ENCODE data around the gene TMEM121.
"Not testable (repeated sequence)": the region's sequence is repeated elsewhere in the genome, so short reads cannot be mapped to it uniquely, and the experiment has no call there.

TMEM121 gene

DNA sequence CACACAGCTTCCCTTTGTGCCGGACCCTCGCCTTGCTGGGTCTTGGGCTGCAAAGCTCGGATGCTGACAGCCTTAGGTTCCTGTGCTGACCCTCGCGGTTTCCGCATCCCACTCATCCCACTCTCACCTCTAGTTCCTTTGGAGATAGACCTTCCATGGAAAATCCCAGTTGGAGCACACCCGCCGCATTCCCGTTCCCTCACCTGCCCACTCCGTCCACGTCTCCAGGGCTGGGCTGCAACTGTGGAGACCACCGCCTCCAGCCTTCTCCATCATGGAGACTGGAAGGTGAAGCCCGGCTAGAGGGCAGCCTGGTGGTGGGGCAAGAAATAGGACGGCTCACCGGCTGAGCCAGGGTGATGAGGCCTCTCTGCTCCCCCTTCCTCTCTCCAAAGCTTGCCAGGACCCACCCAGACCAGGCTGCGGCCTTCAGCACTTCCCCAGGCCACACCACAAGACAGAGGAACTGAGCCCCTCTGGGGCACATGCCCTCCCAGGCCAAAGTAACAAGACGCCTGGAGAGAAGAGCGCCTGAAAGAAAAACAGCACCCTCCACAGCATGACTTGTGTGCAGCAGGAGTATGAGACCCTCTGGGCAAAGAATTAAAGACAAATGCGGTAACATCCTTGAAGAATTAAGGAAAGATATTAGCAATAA lies 15.0 kb downstream of the TMEM121 start:
- Histone ChIP-seq H3K27ac (ENCODE audit: low read depth, low read length) (no peak overlapping the region), H3K4me3 (ENCODE audit: low read depth, low read length) (no peak overlapping the region), H3K4me1 (ENCODE audit: control insufficient read depth, insufficient read depth, low read length) (no peaks in the 10 kb centered on the region), H3K9ac (ENCODE audit: low read depth, low read length) (no peak overlapping the region), H3K36me3 (ENCODE audit: control insufficient read depth, insufficient read depth, low read length) (no peaks in the 10 kb centered on the region), H3K9me3 (ENCODE audit: control insufficient read depth, insufficient read depth, low read length) (peaks cover 77% of the 10 kb centered on the region), H3K27me3 (ENCODE audit: control insufficient read depth, insufficient read depth, low read length) (no peaks in the 10 kb centered on the region)

DNA sequence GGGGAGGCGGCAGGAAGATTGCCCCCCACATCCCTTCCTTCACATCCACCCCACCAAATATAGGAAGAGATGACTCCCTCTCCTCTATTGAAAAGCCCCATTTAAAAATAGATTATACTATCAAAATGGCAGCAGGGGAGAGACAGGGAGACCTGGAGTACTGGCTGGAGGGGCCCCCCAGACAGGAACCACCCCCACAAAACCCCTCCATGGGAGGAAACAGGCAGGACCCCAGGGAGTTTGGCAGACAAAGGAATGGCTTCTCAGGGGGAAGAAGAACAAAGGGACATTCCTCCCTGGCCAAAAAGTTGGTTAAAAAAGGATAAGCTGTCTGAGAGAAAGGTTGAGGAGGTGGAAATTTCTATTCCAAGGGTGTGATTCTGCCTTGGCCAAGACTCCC lies 19.3 kb downstream of the TMEM121 start:
- H3K27ac ChIP-seq (ENCODE audit: low read depth, low read length); H3K4me1 ChIP-seq (ENCODE audit: control insufficient read depth, insufficient read depth, low read length); H3K27me3 ChIP-seq (ENCODE audit: control insufficient read depth, insufficient read depth, low read length); H3K9ac ChIP-seq (ENCODE audit: low read depth, low read length); H3K36me3 ChIP-seq (ENCODE audit: control insufficient read depth, insufficient read depth, low read length); H3K4me3 ChIP-seq (ENCODE audit: low read depth, low read length): not testable (repeated sequence)
- peaks cover 64% of the 10 kb centered on the region for H3K9me3 ChIP-seq (ENCODE audit: control insufficient read depth, insufficient read depth, low read length)

DNA sequence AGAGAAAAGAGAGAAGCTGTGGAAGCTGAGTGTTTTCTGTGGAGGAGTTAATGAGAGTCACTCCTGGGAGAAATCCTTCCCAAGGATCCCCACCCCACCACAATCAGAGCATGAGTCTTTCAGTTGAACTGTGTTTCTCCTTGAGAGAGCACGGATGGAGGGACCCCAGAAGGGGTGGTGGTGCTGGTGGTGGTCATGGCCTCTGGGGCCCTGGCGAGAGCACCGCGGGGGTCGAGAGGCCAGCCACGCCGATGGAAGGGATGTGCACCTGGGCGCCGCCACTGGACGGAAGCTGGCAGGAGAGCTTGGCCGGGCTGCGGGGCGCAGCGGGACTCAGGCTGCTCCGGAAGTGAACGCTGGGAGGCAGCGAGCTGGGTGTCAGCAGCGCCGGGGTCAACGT lies 20.0 kb downstream of the TMEM121 start:
- peaks cover 63% of the 10 kb centered on the region for H3K9me3 ChIP-seq (ENCODE audit: control insufficient read depth, insufficient read depth, low read length)
- not testable (repeated sequence) for H3K27me3 ChIP-seq (ENCODE audit: control insufficient read depth, insufficient read depth, low read length)

DNA sequence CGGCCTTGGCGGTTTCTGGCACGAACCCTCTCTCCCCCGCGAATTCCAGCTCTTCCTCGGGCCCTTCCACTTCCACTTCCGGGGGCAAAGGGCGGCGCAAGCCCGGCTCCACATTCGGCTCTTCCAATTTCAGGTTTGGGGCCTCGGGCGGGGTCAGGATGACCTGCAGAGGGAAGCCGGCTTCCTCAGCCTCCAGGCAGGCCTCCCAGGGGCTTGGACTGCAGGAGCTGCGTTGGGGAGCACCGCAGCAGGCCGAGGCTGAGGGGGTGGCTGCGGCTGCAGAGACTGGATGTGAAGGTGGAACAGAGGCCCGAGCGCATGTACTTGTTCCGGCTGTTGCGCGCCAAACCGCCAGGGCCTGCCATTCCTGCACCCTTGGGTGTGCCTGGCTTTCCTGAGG lies 20.7 kb downstream of the TMEM121 start:
- H3K27me3 ChIP-seq (ENCODE audit: control insufficient read depth, insufficient read depth, low read length); H3K27ac ChIP-seq (ENCODE audit: low read depth, low read length); H3K4me3 ChIP-seq (ENCODE audit: low read depth, low read length); H3K36me3 ChIP-seq (ENCODE audit: control insufficient read depth, insufficient read depth, low read length); H3K4me1 ChIP-seq (ENCODE audit: control insufficient read depth, insufficient read depth, low read length); H3K9ac ChIP-seq (ENCODE audit: low read depth, low read length): not testable (repeated sequence)
- peaks cover 61% of the 10 kb centered on the region for H3K9me3 ChIP-seq (ENCODE audit: control insufficient read depth, insufficient read depth, low read length)

More for the DNA sequence above, 20.0 kb downstream of the TMEM121 start:
- H3K27ac ChIP-seq (ENCODE audit: low read depth, low read length); H3K4me1 ChIP-seq (ENCODE audit: control insufficient read depth, insufficient read depth, low read length); H3K9ac ChIP-seq (ENCODE audit: low read depth, low read length); H3K4me3 ChIP-seq (ENCODE audit: low read depth, low read length); H3K36me3 ChIP-seq (ENCODE audit: control insufficient read depth, insufficient read depth, low read length): not testable (repeated sequence)

DNA sequence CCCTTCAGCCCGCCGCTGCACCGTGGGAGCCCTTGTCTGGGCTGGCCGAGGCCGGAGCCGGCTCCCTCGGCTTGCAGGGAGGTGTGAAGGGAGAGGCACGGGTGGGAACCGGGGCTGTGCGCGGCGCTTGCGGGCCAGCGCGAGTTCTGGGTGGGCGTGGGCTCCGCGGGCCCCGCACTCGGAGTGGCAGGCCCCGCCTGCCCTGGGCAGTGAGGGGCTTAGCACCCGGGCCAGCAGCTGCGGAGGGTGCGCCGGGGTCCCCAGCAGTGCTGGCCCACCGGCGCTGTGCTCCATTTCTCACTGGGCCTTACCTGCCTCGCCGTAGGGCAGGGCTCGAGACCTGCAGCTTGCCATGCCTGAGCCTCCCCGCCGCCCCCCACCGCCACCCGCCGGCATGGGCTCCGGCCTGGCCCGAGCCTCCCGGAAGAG lies 21.4 kb downstream of the TMEM121 start:
- Histone ChIP-seq H3K36me3 (ENCODE audit: control insufficient read depth, insufficient read depth, low read length) (no peaks in the 10 kb centered on the region), H3K9me3 (ENCODE audit: control insufficient read depth, insufficient read depth, low read length) (peaks cover 58% of the 10 kb centered on the region), H3K9ac (ENCODE audit: low read depth, low read length) (no peak overlapping the region), H3K27ac (ENCODE audit: low read depth, low read length) (no peak overlapping the region), H3K4me3 (ENCODE audit: low read depth, low read length) (no peak overlapping the region), H3K4me1 (ENCODE audit: control insufficient read depth, insufficient read depth, low read length) (no peaks in the 10 kb centered on the region), H3K27me3 (ENCODE audit: control insufficient read depth, insufficient read depth, low read length) (no peaks in the 10 kb centered on the region)

DNA sequence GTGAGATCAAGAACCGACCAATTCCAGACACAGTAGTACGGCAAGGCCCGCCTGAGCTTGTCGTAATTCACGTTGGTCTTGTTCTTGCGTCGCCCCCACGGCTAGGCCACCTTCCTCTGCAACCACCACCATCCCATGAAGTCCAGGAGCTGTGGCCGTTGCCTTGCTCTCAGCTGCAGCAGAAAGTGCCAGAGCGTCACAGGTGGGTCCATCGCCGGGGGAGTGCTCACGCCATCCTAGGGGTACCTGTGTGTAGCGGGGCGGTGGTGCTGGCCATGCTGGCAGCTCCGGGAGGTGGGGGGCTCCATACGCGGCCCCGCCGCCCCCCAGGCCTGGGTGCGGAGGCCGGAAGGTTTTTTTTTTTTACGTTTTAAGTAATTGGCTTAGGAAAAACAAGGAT lies 23.1 kb downstream of the TMEM121 start:
- no peak overlapping the region for H3K27ac ChIP-seq (ENCODE audit: low read depth, low read length)
- H3K9me3 ChIP-seq (ENCODE audit: control insufficient read depth, insufficient read depth, low read length): peaks cover 51% of the 10 kb centered on the region
- no peaks in the 10 kb centered on the region for H3K4me1 ChIP-seq (ENCODE audit: control insufficient read depth, insufficient read depth, low read length)
- H3K4me3 ChIP-seq (ENCODE audit: low read depth, low read length): no peak overlapping the region
- H3K27me3 ChIP-seq (ENCODE audit: control insufficient read depth, insufficient read depth, low read length): no peaks in the 10 kb centered on the region
- no peaks in the 10 kb centered on the region for H3K36me3 ChIP-seq (ENCODE audit: control insufficient read depth, insufficient read depth, low read length)
- no peak overlapping the region for H3K9ac ChIP-seq (ENCODE audit: low read depth, low read length)

DNA sequence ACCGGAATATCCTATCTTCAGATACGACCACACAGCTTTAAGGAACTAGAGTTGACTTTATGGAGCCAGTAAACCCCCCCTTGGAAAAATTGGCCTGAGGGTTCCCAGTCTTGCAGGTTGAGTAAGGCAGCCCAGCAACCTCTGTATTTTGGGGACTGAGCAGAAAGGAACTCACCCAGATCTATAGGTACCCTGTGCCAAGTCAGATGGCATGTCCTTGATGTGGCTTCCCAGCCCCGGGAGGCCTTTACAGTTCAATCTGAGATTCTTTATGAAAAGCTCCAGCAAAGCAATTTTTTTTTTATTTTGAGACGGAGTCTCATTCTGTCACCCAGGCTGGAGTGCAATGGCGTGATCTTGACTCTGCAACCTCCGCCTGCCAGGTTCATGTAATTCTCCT lies 27.6 kb downstream of the TMEM121 start:
- Histone ChIP-seq H3K4me1 (ENCODE audit: control insufficient read depth, insufficient read depth, low read length) (no peaks in the 10 kb centered on the region), H3K27me3 (ENCODE audit: control insufficient read depth, insufficient read depth, low read length) (no peaks in the 10 kb centered on the region), H3K36me3 (ENCODE audit: control insufficient read depth, insufficient read depth, low read length) (no peaks in the 10 kb centered on the region), H3K9ac (ENCODE audit: low read depth, low read length) (no peak overlapping the region), H3K27ac (ENCODE audit: low read depth, low read length) (no peak overlapping the region), H3K4me3 (ENCODE audit: low read depth, low read length) (no peak overlapping the region), H3K9me3 (ENCODE audit: control insufficient read depth, insufficient read depth, low read length) (peaks cover 48% of the 10 kb centered on the region)

DNA sequence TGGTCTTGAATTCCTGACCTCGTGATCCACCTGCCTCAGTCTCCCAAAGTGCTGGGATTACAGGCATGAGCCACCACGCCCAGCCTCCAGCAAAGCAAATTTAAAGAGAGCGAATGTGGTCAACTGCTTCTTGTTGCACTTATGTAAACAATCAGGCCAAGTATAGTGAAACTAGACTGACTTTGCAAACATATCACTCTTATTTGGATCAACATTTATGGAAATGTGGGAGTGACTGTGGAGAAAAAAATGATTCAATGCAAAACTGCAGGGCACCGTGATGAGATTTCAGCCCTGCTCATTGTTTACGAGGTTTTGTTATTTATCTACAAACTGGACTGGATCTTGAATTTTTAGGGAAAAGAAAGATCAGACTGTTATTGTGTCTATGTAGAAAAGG lies 28.1 kb downstream of the TMEM121 start:
- Histone ChIP-seq H3K4me1 (ENCODE audit: control insufficient read depth, insufficient read depth, low read length) (no peaks in the 10 kb centered on the region), H3K27ac (ENCODE audit: low read depth, low read length) (no peak overlapping the region), H3K36me3 (ENCODE audit: control insufficient read depth, insufficient read depth, low read length) (no peaks in the 10 kb centered on the region), H3K9me3 (ENCODE audit: control insufficient read depth, insufficient read depth, low read length) (peaks cover 43% of the 10 kb centered on the region), H3K4me3 (ENCODE audit: low read depth, low read length) (no peak overlapping the region), H3K27me3 (ENCODE audit: control insufficient read depth, insufficient read depth, low read length) (no peaks in the 10 kb centered on the region), H3K9ac (ENCODE audit: low read depth, low read length) (no peak overlapping the region)

DNA sequence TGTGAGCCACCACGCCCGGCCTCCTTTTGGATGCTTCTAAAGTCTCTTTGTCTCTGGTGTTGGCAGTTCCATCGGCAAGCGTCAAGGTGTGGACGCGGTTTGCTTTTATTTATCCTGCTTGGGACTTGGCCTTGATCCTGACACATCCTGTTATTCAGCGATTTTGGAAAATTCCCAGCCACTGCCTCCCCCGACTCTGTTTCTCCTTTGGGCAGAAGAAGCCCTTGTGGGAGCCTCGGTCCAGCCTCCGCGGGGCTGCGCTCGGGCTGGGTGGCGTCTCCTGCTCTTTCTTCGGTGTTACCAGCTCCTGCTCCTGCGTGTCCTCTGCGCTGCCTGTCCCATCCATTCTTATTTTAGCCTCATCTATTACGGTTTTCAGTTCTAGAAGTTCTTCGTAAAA lies 31.3 kb downstream of the TMEM121 start:
- peaks cover 20% of the 10 kb centered on the region for H3K9me3 ChIP-seq (ENCODE audit: control insufficient read depth, insufficient read depth, low read length)
- H3K4me3 ChIP-seq (ENCODE audit: low read depth, low read length); H3K27ac ChIP-seq (ENCODE audit: low read depth, low read length); H3K9ac ChIP-seq (ENCODE audit: low read depth, low read length); H3K4me1 ChIP-seq (ENCODE audit: control insufficient read depth, insufficient read depth, low read length); H3K36me3 ChIP-seq (ENCODE audit: control insufficient read depth, insufficient read depth, low read length); H3K27me3 ChIP-seq (ENCODE audit: control insufficient read depth, insufficient read depth, low read length): not testable (repeated sequence)

DNA sequence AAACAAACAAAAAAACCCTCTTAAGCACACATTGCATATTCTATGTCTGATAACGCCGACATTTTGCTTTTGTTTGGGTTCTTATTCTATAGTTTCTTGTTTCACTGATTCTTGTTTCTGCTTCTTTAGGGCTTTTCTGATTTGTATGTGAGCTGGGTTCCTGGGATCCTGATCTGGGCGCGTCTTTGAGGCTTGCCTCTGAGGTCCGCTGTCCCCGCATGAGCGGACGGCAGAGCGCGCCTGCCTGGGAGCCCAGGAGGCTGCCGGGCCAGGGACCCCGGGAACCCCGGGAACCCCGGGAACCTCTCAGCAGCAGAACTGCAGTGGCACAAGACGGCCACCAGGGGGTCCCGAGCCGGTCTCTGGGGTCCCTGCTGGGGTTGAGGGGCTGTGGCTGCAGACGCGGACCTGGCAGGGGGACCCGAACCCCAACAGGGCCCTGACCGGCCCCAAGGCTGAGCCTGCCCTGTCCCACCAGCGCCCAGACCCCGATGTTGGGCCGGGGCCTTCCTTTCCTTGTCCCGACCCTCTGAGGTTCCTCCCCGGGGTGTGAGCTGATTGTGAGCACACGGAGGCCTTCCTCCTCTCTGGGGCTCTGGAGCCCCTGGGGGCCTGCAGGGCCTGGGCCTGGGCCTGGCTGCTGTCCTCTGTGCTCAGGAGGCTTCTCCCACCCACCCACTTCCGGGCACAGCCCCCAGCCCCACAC lies 32.2 kb downstream of the TMEM121 start:
- H3K9ac ChIP-seq (ENCODE audit: low read depth, low read length); H3K27ac ChIP-seq (ENCODE audit: low read depth, low read length); H3K27me3 ChIP-seq (ENCODE audit: control insufficient read depth, insufficient read depth, low read length); H3K4me3 ChIP-seq (ENCODE audit: low read depth, low read length); H3K4me1 ChIP-seq (ENCODE audit: control insufficient read depth, insufficient read depth, low read length); H3K36me3 ChIP-seq (ENCODE audit: control insufficient read depth, insufficient read depth, low read length): not testable (repeated sequence)
- H3K9me3 ChIP-seq (ENCODE audit: control insufficient read depth, insufficient read depth, low read length): peaks cover 24% of the 10 kb centered on the region

DNA sequence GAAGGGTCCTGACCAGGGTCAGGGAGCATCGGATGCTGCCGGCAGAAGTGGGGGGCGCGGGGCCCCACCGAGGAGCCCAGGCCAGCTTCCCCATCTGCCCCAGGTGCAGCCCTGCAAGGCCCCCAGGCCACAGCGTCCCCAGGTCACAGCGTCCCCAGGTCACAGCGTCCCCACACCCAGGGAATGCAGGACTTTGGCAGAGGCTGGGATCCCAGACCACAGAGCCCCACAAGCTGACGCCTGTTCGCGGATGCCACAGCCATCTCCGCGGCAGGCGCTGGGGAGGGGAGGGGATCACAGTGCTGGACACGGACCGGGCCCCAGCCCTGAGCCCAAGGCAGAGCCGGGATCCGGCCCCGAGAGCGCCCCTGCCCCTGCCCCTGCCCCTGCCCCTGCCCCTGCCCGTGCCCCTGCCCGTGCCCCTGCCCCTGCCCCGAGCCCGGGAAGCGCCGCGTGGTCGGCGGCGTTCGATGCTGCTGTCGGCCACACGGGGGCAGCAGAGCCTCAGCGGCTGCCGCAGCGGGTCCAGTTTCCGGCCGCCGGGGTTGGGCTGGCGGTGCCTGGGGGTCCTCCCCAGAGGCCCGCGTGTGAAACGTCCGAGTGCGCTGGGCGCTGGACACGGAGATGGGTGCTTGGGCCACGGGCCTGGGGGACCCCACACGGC lies 33.1 kb downstream of the TMEM121 start:
- H3K36me3 ChIP-seq (ENCODE audit: control insufficient read depth, insufficient read depth, low read length); H3K4me3 ChIP-seq (ENCODE audit: low read depth, low read length); H3K27me3 ChIP-seq (ENCODE audit: control insufficient read depth, insufficient read depth, low read length); H3K9ac ChIP-seq (ENCODE audit: low read depth, low read length); H3K4me1 ChIP-seq (ENCODE audit: control insufficient read depth, insufficient read depth, low read length); H3K27ac ChIP-seq (ENCODE audit: low read depth, low read length): not testable (repeated sequence)
- peaks cover 18% of the 10 kb centered on the region for H3K9me3 ChIP-seq (ENCODE audit: control insufficient read depth, insufficient read depth, low read length)
